Islet precursor cell (in vitro differentiated cells): ENCODE results near the gene UPF1.

Experiments
- DNase-seq: peaks from one replicate; pipeline ENCODE4 v3.0.0-alpha.2; 2018

Gene UPF1

GRCh38 chr19:18840288-18841267 lies 8.8 kb downstream of the UPF1 start:
- no peak for DNase-seq

DNA sequence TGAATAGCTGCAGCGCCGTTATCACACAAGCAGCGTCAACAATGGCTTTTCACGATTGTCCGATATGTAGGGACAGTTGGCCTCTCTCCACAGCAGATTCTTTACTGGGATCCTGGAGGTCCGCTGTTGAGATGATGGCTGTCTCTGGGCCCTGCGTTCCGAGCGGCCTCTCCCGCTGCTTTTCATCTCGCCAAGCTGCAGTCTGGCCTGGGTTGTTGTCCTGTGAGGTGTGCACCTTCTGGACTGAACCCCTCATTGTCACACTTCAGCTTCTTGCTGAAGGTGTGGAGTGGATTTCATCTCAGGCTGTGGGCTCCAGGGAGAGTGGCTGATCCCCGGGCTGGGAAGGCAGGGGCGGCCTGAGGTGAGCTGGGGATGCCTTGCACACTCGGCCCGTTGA lies 9.6 kb downstream of the UPF1 start:
- no peak for DNase-seq

- DNase-seq, result no peak
These were observed 10.4 kb downstream of the UPF1 start for GRCh38 chr19:18842166-18842565.

DNA sequence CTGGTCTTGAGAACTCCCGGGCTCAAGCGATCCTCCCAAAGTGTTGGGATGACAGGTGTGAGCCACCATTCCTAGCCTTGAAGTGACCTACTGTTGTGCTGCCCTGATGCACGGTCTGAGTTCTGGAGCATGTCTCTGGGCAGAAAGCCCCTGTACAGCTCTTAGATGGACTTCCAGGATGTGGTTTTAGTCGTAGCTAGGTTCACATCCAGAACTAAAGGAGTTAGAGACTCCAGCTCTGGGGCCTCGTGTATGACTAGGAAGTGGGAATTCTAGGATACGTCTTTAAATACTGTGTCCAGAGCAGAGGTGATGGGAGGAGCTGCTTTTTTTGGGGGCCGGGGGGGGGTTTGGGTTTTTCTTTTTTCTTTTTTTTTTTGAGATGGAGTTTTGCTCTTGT lies 12.2 kb downstream of the UPF1 start:
- no peak for DNase-seq

DNA sequence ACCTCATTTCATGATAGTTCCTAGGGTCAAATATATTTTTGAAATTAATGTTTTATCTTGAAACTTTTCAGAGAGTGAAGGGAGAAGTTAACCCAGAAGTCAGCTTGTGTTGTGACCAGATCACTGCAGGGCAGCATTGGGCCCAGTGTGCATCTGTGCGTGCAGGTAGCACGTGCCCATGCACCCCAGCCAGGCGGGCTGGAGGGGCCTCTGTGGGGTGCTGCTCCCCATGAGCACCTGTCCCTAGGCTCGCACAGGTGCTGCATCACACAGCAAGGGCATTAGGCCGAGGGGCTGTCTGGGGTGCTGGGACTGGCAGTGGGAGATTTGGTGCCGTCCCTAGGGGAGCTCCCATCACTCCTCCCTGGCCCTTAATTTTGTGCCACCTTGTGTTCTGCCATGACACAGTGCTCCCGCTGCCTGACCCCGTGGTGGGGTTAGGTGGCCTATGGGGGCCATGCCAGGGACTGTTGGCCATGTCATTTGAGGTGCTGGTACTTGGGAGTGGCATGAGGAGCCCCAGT lies 13.1 kb downstream of the UPF1 start:
- DNase-seq, result no peak

- no peak for DNase-seq
These were observed 14.2 kb downstream of the UPF1 start for GRCh38 chr19:18845961-18846360.

DNA sequence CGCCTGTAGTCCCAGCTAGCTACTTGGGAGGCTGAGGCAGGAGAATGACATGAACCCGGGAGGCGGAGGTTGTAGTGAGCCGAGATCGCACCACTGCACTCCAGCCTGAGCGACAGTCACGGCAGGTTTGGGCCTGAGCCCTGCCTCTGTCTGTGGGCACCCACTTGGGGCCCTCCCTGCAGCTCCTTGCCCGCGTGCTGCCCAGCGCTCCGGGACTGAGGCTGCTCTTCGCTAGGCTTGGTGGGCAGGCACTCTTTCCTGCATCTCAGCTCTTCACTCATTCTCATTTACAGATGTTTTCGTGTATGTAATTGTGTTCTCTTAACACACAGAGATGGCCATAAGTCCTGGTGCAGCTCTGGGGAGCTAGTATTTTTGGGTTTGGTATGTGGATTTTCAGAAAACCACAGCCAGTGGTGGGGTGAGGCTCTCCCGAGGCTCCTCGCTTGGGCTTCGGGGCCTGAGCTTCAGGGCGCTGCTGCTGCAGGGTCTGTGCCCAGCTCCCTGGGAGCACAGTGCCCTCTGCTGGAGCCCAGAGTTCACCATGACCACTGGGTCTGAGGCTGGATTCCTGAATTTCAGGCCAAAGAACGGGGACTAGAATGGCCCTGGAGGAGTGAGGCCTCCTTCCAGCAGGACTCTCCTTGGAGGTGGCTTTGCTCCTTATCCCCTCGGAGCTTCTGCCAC lies 15.2 kb downstream of the UPF1 start:
- peak; percentile 86 for DNase-seq

DNA sequence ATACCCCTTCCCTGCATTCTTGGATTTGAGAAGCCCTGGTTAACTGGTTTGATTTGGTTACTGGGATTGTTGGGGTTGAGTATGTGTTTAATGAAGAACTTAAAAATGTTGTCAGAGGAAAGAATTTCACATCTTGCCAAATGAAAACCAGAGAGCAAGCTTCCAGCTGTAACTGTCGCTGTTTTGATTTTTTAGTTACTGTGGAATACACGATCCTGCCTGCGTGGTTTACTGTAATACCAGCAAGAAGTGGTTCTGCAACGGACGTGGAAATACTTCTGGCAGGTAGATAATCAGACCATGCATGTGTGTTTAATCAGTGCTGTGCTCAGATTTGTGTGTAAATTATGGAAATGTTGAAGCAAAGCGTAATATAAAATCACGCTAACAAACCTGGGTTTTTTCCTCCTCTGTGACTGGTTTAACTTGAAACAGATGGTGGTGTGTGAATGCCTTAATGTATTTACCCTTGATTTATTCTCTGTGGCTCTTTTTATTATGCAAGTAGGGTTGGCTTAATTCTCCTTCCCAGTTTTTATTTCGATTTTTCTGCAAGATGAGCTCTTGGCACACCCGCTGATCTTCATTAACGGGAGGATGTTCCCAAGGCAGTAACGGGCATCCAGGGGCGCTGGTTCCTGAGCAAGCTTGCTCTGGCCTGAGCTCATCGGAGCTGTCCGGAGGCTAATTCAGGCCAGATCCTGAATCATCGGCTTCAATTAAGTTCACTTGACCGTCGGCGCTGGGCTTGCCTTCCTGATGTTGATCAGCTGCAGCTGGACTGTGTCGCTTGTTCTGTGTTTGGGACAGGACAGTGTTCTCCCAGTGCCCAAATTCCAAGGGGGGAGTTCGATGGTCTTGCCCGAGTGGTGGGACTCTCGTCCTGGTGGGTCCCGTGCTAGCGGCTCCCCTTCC lies 16.0 kb downstream of the UPF1 start:
- DNase-seq, result no peak

- DNase-seq, result no peak
These were observed 17.3 kb downstream of the UPF1 start for GRCh38 chr19:18848878-18849661.

DNA sequence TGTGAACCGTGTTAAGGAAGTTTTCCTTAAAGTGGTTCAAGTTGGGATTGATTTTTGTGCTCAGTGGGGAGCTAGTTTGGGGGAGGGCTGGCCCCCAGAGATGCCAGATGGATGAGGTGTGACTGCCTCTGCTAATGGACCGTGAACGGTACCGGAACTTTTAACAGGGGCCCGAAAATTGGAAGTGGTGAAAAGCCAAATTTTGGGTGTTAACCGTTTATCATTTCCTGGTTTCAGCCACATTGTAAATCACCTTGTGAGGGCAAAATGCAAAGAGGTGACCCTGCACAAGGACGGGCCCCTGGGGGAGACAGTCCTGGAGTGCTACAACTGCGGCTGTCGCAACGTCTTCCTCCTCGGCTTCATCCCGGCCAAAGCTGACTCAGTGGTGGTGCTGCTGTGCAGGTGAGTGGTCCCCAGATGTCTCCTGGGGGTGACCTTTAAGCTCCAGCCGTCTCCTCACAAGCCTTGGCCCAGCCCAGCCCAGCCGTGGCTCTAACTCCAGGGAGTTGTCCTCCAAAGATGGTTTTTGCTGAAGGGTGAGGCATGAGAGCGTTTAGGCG lies 18.2 kb downstream of the UPF1 start:
- DNase-seq, result no peak

GRCh38 chr19:18850471-18851375 lies 19.0 kb downstream of the UPF1 start:
- peak; percentile 83 for DNase-seq

- DNase-seq, result no peak
These were observed 20.0 kb downstream of the UPF1 start for GRCh38 chr19:18851673-18852325.

- DNase-seq, result no peak
These were observed 20.9 kb downstream of the UPF1 start for GRCh38 chr19:18852648-18853047.

DNA sequence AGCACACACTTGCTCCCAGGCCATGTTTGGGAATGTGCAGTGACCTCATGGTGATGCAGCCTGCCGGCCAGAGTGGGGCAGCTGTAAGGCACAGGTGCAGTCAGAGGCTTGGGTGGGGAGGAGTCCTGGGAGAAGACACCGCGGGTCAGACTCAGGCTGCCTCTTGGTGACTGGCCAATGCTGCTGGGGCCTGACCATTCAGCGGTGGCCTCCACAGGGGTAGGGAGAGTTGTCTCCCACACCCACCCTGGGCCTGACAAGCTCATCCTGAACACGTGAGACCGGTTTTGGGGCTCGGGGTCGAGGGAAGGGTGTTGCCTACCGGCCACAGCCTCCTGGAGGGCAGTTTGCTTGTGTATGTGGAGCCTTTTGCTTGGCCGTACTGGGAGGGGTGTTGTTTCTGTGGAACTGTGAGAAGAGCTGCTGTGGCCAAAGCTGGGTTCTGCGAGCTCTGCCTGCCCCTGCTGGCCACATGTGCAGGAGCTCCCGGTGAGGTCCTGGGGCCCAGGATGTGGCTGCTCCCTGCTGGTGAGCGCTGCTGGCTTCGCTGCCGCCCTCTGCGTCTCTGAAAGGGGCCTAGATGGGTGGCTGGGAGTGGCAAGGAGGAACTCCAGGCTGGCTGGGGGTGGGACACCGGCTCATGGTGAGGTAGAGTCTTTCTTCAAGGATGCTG lies 22.1 kb downstream of the UPF1 start:
- DNase-seq, result no peak

GRCh38 chr19:18854982-18855381 lies 23.2 kb downstream of the UPF1 start:
- no peak for DNase-seq

DNA sequence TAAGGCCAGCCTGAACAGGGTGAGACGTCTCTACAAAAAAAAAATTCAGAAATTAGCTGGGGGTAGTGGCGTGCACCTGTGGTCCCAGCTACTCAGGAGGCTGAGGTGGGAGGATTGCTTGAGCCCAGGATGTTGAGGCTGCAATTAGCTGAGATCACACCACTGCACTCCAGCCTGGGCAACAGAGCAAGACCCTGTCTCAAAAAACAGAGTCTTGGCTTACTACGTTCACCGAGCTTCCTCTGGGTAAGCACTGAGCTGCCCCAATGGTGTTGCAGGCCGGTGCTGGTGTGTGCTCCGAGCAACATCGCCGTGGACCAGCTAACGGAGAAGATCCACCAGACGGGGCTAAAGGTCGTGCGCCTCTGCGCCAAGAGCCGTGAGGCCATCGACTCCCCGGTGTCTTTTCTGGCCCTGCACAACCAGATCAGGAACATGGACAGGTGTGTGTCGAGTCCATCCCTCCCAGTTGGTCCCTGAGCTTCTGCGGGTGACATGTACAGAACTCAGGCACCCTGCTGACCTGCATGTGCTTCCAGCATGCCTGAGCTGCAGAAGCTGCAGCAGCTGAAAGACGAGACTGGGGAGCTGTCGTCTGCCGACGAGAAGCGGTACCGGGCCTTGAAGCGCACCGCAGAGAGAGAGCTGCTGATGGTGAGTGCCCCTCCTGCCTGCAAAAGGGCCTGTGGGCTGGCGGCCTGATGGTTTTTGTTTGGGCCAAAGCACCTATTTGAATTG lies 24.1 kb downstream of the UPF1 start:
- DNase-seq, result no peak

- peak; percentile 75 for DNase-seq
These were observed 24.8 kb downstream of the UPF1 start for GRCh38 chr19:18856385-18857126.

DNA sequence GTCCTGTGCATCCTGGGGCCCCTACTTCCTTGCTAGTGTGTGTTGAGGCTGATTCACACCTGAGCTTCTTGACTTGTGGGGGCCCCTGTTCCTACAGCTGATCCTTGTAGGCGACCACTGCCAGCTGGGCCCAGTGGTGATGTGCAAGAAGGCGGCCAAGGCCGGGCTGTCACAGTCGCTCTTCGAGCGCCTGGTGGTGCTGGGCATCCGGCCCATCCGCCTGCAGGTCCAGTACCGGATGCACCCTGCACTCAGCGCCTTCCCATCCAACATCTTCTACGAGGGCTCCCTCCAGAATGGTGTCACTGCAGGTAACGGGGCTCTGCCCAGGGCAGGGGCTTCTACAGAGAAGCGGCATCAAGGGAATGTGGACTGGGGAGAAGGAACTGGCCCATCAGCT lies 25.5 kb downstream of the UPF1 start:
- DNase-seq, result no peak
